ENCODE measurements around the gene RALGDS.

Gene RALGDS

DNA sequence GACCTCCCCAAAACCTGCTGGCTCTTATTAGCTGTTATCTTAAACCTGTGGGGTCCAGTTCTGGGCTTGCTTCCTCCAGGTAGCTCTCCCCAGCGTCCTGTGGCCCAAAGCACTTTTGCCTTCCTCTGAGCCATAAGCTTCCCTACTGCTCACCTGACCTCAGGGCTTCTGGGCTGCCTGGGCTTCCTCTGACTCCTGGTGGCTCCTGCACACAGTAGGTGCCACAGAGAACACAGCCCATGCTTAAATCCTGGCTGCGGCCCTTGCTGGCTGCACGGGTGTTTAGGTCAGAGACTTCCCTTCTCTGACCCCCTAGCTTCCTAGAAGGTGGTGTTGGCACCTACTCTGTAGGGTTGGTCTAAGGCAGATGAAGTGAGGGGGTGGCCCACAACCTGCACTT is 2.5 kb downstream of the RALGDS start:
- no peak for DNase-seq

- no peak for DNase-seq
These were observed 2.9 kb downstream of the RALGDS start for GRCh38 chr9:133118179-133118520.

DNA sequence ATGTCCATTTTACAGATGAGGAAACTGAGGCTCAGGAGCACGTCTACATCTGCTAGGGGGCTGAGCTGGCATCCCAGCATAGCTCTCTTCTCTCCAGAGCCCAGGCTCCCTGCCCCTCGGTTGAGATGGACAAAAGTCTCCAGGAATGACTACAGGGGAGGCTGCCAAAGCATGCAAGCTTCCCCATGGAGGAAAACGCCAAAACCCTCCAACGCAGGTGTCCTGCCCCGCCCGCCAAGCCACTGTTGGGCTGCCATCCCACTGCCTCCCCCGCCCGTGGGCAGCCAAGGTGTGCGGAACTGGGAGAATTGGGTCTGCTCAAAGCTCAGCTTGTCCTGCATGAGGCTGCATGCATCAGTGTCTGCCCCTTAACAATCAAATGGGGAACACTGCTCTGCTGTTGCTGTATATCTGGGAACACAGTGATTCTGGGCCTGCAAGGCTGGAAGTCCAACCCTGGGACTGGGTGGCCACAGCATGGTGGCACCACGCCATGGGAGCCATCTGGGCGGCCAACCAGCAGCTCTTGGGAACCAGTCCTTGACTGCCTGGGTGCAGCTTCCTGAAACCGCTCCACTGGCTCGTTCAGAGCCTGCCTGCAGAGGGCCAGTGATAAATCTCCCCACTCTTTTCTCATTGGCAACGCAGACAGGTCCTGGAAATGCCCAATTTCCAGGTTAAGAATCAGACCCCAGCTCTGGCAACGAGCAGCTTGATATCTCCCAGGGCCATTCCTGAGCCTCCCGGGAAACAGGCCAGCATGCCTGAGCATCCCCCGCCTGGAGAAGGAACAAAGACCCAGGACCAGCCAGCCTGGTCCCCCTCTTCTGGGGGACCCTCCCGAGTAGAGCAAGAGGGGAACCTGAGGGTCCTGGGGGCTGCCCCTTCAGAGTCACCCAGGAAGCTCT is 3.5 kb downstream of the RALGDS start:
- DNase-seq, result no peak

DNA sequence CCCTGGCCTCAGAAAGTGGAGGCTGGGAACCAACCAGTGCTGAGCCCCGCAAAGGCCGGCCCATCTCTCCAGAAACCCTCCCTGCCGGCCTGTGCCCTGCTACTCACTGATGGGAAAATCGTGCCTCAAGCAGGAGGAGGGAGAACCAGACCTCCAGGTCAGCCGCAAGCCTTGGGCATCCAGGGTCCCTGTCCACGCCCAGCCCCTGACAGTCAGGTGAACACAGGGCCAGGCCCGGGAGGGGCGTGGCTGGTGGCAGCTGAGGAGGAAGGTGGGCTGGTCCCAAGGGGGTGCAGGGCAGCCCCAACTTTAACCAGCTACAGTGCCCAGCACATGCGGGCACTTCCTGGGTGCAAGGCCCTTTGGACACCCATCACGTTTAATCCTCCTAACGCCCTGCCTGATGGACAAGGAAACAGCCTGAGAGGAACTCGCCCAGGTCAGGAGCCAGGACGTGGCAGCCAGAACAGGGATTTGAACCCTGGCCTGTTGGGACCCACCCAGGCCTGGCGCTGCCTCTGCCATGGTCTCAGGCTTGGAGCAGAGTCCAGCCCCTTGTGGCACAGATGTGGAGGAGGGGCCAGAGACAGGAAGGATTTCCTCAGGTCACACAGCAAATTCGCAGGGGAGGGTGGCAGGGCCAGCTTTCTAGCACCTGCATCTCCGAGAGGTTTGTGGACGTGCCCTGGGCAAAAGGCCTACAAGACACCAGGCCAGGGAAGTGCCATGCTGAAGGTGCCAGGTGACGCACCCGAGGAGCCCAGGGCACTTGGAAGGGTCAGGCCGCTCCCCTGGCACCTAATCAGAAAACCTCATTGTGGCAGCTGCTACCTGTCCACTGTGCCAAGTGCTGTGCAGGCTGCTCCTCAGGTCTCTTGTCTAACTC is 4.5 kb downstream of the RALGDS start:
- no peak for DNase-seq

DNA sequence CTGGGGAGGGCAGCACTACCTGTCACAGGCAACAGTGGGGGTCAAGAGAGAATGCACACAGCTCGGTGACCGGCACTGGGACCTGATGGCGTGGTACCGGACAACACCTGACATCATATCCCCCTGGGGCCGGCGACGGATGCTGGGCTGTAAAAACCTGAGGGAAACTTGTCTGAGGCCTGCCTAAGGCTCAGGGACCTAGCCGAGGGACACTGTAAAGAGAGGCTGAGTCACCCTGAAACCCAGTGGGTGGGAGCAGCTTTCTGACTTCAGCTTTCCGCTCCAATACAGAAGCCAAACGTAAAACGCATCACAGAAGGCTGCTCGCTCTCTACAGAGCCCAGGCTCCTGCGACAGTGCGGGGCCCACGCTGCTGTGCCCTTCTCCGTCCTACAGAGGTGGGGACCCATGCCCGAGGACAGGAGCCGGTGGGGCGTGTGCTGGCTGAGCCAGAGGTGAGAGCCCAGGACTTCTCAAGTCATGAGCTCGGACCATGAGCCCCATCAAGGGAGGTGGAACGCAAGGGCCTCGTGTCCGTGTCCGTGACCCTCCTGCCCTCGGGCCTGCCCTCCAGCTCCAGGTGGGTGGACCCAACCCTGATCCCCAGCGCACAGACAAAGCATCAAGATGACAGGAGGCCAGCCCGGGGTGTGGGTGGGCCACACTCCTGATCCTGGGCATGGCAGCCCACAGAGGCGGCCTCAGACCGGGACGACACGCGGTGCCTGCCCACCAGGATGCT is 5.3 kb downstream of the RALGDS start:
- DNase-seq, result no peak

DNA sequence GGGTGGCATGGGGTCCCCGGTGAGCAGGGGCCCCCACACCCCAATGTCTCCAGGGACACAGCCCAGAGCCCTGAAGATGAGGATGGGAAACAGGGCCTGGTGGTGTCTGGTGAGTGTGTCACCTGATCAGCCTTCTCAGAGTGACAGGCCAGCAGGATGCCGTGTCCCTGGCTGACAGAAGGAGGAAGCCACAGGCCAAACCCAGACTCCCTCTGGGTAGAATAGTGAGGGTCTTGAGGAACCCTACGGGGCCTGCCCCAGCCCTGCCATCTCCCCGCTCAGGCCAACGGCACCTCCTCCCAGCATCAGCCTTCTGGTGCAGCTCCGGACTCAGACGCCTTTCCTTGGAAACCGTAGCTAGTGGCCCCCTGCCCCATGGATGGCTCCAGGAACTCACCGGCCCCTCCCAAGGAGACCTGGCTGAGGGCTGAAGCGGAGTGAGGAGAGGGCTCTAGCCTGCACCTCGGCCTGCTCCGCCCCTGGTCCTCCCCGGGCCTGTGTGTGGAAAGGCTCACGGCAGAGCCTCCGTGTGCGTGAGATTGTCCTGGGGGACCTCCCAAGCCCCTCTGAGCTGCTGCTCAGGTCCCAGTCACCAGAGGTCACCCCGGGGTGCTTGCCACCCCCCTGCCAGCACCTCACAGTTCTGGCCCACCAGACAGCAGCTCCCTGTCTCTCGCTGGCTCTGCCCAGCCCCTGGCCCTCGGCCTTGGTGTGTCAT is 6.0 kb downstream of the RALGDS start:
- no peak for DNase-seq

DNA sequence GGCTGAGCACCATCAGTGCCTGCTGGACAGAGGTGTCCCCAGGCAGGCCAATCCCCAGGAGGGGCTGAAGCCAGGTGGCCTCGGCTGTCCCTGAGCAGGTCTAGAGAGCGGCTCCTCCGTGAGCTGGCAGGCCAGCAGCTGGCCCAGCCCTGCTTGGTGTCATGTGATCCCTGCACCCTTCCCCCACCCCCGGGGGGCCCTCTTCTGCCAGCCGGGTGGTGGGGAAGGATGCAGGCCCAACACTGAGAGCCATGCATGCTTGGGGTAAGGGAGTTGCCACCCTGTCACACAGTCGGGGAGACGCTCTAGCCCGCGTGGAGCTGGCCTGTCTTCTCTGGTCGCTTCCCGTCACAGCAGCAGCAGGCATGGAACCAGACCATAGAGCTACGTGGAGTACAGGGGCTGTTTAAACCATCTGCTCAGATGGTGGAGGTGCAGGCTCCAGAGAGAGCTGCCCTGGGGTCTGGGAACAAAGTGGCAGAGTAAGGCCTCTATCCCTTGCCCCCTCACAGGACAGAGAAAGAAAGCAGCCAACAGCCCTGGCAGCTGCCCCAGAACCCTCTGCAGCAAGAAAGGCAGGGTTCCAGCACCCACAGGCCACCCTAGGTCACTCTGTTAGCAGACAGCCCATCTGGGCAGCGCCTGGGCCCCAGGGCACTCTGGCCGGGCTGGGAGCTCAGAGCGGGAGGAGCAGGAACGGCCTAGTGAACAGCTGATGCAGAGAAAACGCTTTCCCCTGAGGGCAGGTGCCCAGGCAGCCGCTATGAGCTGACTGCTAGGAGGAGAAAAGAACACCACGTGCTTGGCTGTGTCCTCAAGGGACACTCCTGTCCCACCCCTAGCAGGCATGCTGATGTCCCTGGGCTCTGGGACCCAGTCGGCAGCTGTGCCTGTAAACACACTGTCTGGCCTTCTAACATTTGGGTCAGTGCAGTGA is 6.8 kb downstream of the RALGDS start:
- peak; percentile 54 for DNase-seq

DNA sequence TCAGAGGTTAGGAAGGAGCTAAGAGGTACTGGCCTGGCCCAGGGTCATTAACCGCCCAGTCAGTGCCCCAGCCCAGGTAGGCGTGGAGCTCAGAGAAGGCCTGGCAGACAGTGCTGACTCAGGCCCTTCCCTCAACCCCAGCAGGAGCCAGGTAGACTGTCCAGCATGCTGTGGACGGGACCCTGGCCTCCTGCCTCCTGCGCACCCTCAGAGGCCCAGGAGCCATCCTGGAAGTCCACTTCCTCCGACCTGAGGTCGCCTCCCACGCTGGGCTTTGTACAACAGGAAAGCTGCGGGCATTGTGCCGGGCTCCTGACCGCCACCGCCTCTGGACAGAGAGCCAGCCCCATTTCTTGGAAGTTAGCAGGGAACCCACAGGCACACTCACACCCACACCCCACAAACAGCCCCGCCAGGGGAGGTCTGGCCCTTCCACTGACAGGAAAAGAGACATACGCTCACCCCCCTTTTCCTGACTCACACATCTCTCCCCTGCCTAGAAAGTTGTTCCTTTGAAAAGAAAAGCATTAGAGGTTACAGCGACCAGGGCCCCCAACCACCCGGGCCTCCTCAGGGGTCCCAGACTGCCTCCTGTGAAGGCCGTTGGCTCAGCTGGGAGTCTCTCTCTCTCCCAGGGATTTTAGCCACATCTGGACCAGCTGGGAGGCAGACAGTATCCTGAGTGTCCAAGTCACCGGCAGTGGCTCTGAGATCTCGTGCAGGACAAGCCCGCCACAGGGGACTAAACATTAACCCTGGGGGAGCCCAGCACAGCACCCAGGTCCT is 7.7 kb downstream of the RALGDS start:
- DNase-seq, result no peak

- DNase-seq, result no peak
These were observed 8.4 kb downstream of the RALGDS start for GRCh38 chr9:133112663-133113026.

GRCh38 chr9:133111808-133112662 is 9.0 kb downstream of the RALGDS start:
- DNase-seq, result no peak

GRCh38 chr9:133109931-133110650 is 10.9 kb downstream of the RALGDS start:
- DNase-seq, result no peak

- DNase-seq, result no peak
These were observed 12.0 kb downstream of the RALGDS start for GRCh38 chr9:133108794-133109641.

DNA sequence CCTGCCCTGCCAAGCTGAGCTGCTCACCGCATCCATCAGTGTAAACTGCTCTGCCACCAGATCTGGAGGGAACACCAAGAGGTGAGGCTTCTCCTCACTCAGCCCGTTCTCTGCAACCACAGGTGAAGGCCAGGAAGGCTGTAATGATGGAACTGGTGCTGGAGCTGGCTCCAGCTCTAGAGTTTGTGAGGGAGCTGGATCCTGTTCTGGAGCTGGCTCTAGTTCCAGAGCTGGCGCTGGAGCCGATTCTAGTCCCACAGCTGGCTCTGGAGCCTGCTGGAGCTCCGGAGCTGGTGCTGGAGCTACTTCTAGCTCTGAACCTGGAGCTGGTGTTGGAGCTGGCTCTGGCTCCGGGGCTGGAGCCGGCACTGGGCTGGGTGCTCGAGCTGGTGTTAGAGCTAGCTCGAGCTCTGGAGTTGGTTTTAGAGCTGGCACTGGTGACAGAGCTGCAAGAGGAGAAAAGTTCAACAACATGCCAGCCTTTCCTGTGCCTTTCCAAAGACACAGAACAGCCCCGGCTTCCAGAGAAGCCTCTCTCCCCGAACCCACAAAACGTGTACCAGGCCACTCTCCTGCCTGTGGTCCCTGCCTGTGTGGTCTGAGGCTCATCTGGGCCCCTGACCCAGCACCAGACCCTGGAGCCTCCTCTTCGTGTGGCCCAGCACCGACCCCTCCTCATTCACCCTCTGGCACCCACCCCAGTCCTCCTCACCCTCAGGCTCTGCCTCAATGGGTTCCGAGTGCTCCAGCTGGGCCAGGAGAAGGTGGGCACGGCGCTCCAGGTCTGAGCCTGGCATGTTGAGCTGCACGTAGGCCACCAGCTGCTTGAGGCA is 12.9 kb downstream of the RALGDS start:
- no peak for DNase-seq

DNA sequence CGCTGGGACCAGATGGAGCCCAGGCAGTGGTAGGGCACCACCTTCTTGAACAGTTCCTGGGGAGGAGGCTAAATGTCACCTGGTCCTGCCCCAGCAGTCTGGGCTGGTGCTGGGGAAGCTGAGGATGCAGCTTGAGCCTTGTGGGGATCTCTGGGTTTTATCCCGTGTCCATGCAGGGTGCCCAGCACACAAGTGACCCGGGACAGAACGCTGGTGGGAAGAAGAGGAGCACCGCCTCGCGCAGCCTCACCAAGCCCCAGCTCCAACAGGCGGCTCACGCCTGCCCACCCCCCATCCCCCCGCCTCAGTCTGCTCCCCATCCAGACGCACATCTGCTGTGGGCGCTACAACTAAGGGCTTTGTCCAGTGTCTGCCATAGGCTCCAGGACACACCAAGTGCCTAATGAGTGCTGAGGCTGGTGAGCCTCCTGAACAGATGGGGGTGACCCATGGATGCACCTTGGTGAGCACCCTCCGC is 13.8 kb downstream of the RALGDS start:
- no peak for DNase-seq

- DNase-seq, result no peak
These were observed 14.4 kb downstream of the RALGDS start for GRCh38 chr9:133106511-133107244.

- DNase-seq, result no peak
These were observed 15.6 kb downstream of the RALGDS start for GRCh38 chr9:133105461-133105770.

Data from DMS 273 treated with DMSO at 0.1 percent for 48 hours (cell line).